Neural cell (in vitro differentiated cells): ENCODE data around the gene SLC2A14. TPM values are rescaled to one million over a fixed set of nuclear protein-coding genes. Genes with fewer than 3 reads are reported as not detected.
"Not testable (repeated sequence)": the region's sequence is repeated elsewhere in the genome, so short reads cannot be mapped to it uniquely, and the experiment has no call there.

Source experiments
- H2AFZ ChIP-seq: fragments of 200-600, 300-800 bp; sonication (generic), shearing (Covaris generic); 2 replicates; pipeline ENCODE4 v1.6.0; 2014; ENCODE audit warnings: low read depth, mild to moderate bottlenecking, antibody characterized with exemption, low read length, moderate library complexity
- H3F3A ChIP-seq: fragments of 200-600 bp; shearing (Covaris generic); 2 replicates; pipeline ENCODE4 v1.6.1; 2016; ENCODE audit warnings: mild to moderate bottlenecking, moderate library complexity, mixed read lengths, antibody characterized with exemption, low read length; ENCODE audit not compliant: insufficient read depth, poor library complexity, severe bottlenecking
- H3K27ac ChIP-seq: fragments of 200-600, 300-800 bp; sonication (generic), shearing (Covaris generic); 2 replicates; pipeline ENCODE4 v1.5.1; 2014; ENCODE audit warnings: mild to moderate bottlenecking, low read length, moderate library complexity
- H3K27me3 ChIP-seq: fragments of 300-800, 200-600 bp; sonication (generic), shearing (Covaris generic); 2 replicates; pipeline ENCODE4 v1.6.0; 2014; ENCODE audit warnings: mild to moderate bottlenecking, low read depth, low read length, moderate library complexity; ENCODE audit not compliant: insufficient read depth
- H3K36me3 ChIP-seq: fragments of 300-800, 200-600 bp; sonication (generic), shearing (Covaris generic); 2 replicates; pipeline ENCODE4 v1.5.1; 2014; ENCODE audit warnings: mild to moderate bottlenecking, antibody characterized with exemption, low read length, moderate library complexity; ENCODE audit not compliant: insufficient read depth
- H3K4me2 ChIP-seq: fragments of 300-800, 200-600 bp; sonication (generic), shearing (Covaris generic); 2 replicates; pipeline ENCODE4 v1.6.0; 2014; ENCODE audit warnings: mild to moderate bottlenecking, low read length
- H3K4me3 ChIP-seq: fragments of 300-800, 200-600 bp; sonication (generic), shearing (Covaris generic); 2 replicates; pipeline ENCODE4 v1.5.1; 2014; ENCODE audit warnings: mild to moderate bottlenecking, low read length, moderate library complexity
- H3K79me2 ChIP-seq: fragments of 200-600 bp; shearing (Covaris generic); replicated peaks from 2 replicates; pipeline ENCODE4 v1.6.0; 2014; ENCODE audit warnings: mild to moderate bottlenecking, low read length, moderate library complexity; ENCODE audit not compliant: insufficient read depth
- H3K9ac ChIP-seq: fragments of 300-800, 200-600 bp; sonication (generic), shearing (Covaris generic); 2 replicates; pipeline ENCODE4 v1.6.1; 2016; ENCODE audit warnings: mild to moderate bottlenecking, low read length, mixed read lengths
- H3K9me2 ChIP-seq: fragments of 200-600 bp; shearing (Covaris generic); 2 replicates; pipeline ENCODE4 v1.6.1; 2016; ENCODE audit warnings: mild to moderate bottlenecking, low read length, mixed read lengths; ENCODE audit not compliant: insufficient read depth
- H3K9me3 ChIP-seq: fragments of 200-600, 300-800 bp; sonication (generic), shearing (Covaris generic); 2 replicates; pipeline ENCODE4 v1.6.1; 2016; ENCODE audit warnings: mild to moderate bottlenecking, mixed run types, low read length, moderate library complexity, mixed read lengths
- H4K20me1 ChIP-seq: fragments of 200-600 bp; shearing (Covaris generic); 2 replicates; pipeline ENCODE4 v1.6.1; 2016; ENCODE audit warnings: mild to moderate bottlenecking, mixed run types; ENCODE audit not compliant: insufficient read depth
- EP300 ChIP-seq: fragments of 450-650 bp; conservative IDR thresholded peaks from 2 replicates; pipeline ENCODE4 v1.6.1; 2014; ENCODE audit warnings: antibody characterized with exemption, mild to moderate bottlenecking, moderate library complexity; ENCODE audit not compliant: poor library complexity, severe bottlenecking
- EZH2 ChIP-seq: fragments of 200-600, 300-800 bp; shearing (Covaris generic), sonication (generic); IDR thresholded peaks from 2 replicates; pipeline ENCODE4 v1.6.1; 2014; ENCODE audit warnings: antibody characterized with exemption, low read length, borderline replicate concordance, mild to moderate bottlenecking; ENCODE audit not compliant: insufficient read depth, poor library complexity, severe bottlenecking
- MXI1 ChIP-seq: fragments of 450-650 bp; conservative IDR thresholded peaks from 2 replicates; pipeline ENCODE4 v1.6.1; 2014; ENCODE audit warnings: antibody characterized with exemption, mild to moderate bottlenecking; ENCODE audit not compliant: poor library complexity, severe bottlenecking
- POLR2AphosphoS5 ChIP-seq: IDR thresholded peaks from 2 replicates; pipeline ENCODE4 v1.6.1; 2012
- RAD21 ChIP-seq: fragments of 450-650 bp; conservative IDR thresholded peaks from 2 replicates; pipeline ENCODE4 v1.6.1; 2014; ENCODE audit warnings: antibody characterized with exemption, mild to moderate bottlenecking, moderate library complexity
- SMC3 ChIP-seq: fragments of 450-650 bp; conservative IDR thresholded peaks from 2 replicates; pipeline ENCODE4 v1.6.1; 2014; ENCODE audit warnings: antibody characterized with exemption, mild to moderate bottlenecking, moderate library complexity; ENCODE audit not compliant: poor library complexity
- TAF1 ChIP-seq: IDR thresholded peaks from 2 replicates; pipeline ENCODE4 v1.6.1; 2012; ENCODE audit warnings: low read depth
- polyA plus RNA-seq: library from polyadenylated mRNA; depleted of rRNA; stranded (reverse); fragments of >200 nt; gene quantifications from 2 replicates; pipeline ENCODE4 v1.2.3, GENCODE V29; 2014
- TF ChIP-seq, protein P1 (sequence below): fragments of 450-650 bp; IDR thresholded peaks from 2 replicates; pipeline ENCODE4 v1.5.1; 2014; ENCODE audit warnings: antibody characterized with exemption, mild to moderate bottlenecking, moderate library complexity; ENCODE audit not compliant: poor library complexity, severe bottlenecking
- TF ChIP-seq, protein P2 (sequence below): IDR thresholded peaks from 2 replicates; pipeline ENCODE4 v1.6.1; 2012; ENCODE audit warnings: borderline replicate concordance

SLC2A14 gene
- polyA plus RNA-seq, 1 donor from 2014 or later, result not detected

DNA sequence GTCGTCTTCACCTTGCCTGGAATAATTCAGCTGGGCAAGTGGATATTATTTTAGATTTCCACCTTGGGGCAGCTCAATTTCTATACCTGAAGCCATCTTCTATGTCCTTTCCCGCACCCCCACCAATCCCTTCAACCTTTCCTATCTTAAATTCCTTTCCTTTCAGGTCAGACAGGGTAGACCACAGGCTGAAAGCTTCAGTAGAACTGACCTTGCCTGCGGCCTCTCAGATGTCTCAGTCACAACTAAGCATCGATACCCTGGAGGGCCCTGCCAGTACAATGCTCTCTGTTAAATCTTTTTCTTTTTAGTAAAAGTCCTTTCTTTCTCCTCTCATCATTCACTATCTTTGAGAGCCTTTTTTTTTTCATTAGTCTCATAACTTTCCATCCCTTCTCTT is 38.9 kb downstream of the SLC2A14 start:
- H3K9ac ChIP-seq, result no peak overlapping the region
- H3K27ac ChIP-seq, result no peak overlapping the region
- no peak overlapping the region for H3K4me3 ChIP-seq
- no peaks in the 10 kb centered on the region for H3K9me3 ChIP-seq
- H3F3A ChIP-seq, result no peaks in the 10 kb centered on the region
- H4K20me1 ChIP-seq, result no peaks in the 10 kb centered on the region
- H3K36me3 ChIP-seq, result no peaks in the 10 kb centered on the region
- H3K79me2 ChIP-seq, result no peaks in the 10 kb centered on the region
- no peaks in the 10 kb centered on the region for H3K9me2 ChIP-seq
- H3K4me2 ChIP-seq, result no peak overlapping the region
- TF ChIP-seq MXI1 (no peak), EP300 (no peak), EZH2 (no peak), RAD21 (no peak), TAF1 (no peak), POLR2AphosphoS5 (no peak), SMC3 (no peak)
- TF ChIP-seq, protein P1, sequence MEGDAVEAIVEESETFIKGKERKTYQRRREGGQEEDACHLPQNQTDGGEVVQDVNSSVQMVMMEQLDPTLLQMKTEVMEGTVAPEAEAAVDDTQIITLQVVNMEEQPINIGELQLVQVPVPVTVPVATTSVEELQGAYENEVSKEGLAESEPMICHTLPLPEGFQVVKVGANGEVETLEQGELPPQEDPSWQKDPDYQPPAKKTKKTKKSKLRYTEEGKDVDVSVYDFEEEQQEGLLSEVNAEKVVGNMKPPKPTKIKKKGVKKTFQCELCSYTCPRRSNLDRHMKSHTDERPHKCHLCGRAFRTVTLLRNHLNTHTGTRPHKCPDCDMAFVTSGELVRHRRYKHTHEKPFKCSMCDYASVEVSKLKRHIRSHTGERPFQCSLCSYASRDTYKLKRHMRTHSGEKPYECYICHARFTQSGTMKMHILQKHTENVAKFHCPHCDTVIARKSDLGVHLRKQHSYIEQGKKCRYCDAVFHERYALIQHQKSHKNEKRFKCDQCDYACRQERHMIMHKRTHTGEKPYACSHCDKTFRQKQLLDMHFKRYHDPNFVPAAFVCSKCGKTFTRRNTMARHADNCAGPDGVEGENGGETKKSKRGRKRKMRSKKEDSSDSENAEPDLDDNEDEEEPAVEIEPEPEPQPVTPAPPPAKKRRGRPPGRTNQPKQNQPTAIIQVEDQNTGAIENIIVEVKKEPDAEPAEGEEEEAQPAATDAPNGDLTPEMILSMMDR, result no peak
- TF ChIP-seq, protein P2, sequence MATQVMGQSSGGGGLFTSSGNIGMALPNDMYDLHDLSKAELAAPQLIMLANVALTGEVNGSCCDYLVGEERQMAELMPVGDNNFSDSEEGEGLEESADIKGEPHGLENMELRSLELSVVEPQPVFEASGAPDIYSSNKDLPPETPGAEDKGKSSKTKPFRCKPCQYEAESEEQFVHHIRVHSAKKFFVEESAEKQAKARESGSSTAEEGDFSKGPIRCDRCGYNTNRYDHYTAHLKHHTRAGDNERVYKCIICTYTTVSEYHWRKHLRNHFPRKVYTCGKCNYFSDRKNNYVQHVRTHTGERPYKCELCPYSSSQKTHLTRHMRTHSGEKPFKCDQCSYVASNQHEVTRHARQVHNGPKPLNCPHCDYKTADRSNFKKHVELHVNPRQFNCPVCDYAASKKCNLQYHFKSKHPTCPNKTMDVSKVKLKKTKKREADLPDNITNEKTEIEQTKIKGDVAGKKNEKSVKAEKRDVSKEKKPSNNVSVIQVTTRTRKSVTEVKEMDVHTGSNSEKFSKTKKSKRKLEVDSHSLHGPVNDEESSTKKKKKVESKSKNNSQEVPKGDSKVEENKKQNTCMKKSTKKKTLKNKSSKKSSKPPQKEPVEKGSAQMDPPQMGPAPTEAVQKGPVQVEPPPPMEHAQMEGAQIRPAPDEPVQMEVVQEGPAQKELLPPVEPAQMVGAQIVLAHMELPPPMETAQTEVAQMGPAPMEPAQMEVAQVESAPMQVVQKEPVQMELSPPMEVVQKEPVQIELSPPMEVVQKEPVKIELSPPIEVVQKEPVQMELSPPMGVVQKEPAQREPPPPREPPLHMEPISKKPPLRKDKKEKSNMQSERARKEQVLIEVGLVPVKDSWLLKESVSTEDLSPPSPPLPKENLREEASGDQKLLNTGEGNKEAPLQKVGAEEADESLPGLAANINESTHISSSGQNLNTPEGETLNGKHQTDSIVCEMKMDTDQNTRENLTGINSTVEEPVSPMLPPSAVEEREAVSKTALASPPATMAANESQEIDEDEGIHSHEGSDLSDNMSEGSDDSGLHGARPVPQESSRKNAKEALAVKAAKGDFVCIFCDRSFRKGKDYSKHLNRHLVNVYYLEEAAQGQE, result no peak
- H3K27me3 ChIP-seq, result no peaks in the 10 kb centered on the region
- no peak overlapping the region for H2AFZ ChIP-seq

DNA sequence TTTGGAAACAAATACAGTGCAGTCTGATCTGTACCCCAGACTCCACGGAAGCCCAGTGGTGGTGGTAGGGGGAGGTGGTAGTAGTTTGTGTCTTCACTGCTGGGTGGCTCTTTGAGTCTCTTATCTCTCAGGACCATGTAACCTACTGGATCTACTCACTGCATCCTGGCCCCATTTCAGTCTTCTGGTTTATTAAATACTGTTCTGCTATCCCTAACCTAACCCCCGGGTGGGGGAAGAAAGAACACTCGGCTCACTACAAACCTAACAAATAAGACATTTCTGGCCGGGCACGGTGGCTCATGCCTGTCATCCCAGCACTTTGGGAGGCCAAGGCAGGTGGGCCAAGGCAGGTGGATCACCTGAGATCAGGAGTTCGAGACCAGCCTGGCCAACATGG is 39.5 kb downstream of the SLC2A14 start:
- not testable (repeated sequence) for H3K9me3 ChIP-seq, H3K4me2 ChIP-seq, H3K79me2 ChIP-seq, H3K4me3 ChIP-seq, H3K36me3 ChIP-seq, H3F3A ChIP-seq, H3K9ac ChIP-seq, H3K27ac ChIP-seq, H4K20me1 ChIP-seq, H3K9me2 ChIP-seq, H2AFZ ChIP-seq, H3K27me3 ChIP-seq

DNA sequence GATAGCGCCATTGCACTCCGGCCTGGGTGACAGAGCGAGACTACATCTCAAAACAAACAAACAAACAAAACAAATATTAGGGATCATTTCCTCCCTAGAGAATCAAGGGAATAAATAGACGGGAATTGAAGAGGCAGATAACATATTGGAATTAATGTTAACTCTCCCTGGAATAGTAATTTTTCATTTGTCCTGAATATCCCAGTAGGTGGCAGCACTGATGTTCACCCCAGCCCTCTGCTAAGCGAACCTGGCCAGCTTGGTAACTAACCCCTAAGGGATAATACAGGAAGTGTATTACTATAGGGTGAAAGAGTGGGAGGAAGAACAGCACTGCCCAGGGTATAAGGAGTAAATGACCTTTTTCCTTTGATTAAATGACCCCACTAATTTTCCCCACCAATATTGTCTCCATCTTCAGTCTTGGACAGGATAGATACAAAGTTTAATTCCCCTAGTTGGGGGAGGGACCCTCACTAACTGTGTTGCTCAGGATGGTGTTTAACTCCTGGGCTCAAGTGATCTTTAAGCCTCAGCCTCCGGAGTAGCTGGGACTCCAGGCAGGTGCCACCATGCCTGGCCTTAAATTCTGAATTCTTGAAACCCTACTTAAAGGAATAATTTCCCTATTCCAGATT is 40.5 kb downstream of the SLC2A14 start:
- Histone ChIP-seq H3K36me3 (no peaks in the 10 kb centered on the region), H3K4me3 (no peak overlapping the region), H3F3A (no peaks in the 10 kb centered on the region), H2AFZ (no peak overlapping the region), H4K20me1 (no peaks in the 10 kb centered on the region), H3K4me2 (no peak overlapping the region), H3K79me2 (no peaks in the 10 kb centered on the region), H3K9ac (no peak overlapping the region), H3K9me2 (no peaks in the 10 kb centered on the region), H3K27ac (no peak overlapping the region), H3K27me3 (no peaks in the 10 kb centered on the region), H3K9me3 (no peaks in the 10 kb centered on the region)
- no peak for TF ChIP-seq TAF1
- no peak for TF ChIP-seq POLR2AphosphoS5
- TF ChIP-seq SMC3, result no peak
- no peak for TF ChIP-seq RAD21
- TF ChIP-seq, protein P2, result no peak
- TF ChIP-seq, protein P1, result peak; percentile 45
- no peak for TF ChIP-seq EP300
